Neural cell (in vitro differentiated cells): ENCODE measurements around the gene PPOX. TPM values are rescaled to one million over a fixed set of nuclear protein-coding genes. Genes with fewer than 3 reads are reported as not detected.
A peak's percentile ranks its signal among the peaks of the same experiment; 100 is the strongest.

ENCODE experiments used
- H2AFZ ChIP-seq: fragments of 200-600, 300-800 bp; sonication (generic), shearing (Covaris generic); 2 replicates; pipeline ENCODE4 v1.6.0; 2014; ENCODE audit warnings: low read depth, mild to moderate bottlenecking, antibody characterized with exemption, low read length, moderate library complexity
- H3F3A ChIP-seq: fragments of 200-600 bp; shearing (Covaris generic); 2 replicates; pipeline ENCODE4 v1.6.1; 2016; ENCODE audit warnings: mild to moderate bottlenecking, moderate library complexity, mixed read lengths, antibody characterized with exemption, low read length; ENCODE audit not compliant: insufficient read depth, poor library complexity, severe bottlenecking
- H3K27ac ChIP-seq: fragments of 200-600, 300-800 bp; sonication (generic), shearing (Covaris generic); 2 replicates; pipeline ENCODE4 v1.5.1; 2014; ENCODE audit warnings: mild to moderate bottlenecking, low read length, moderate library complexity
- H3K27me3 ChIP-seq: fragments of 300-800, 200-600 bp; sonication (generic), shearing (Covaris generic); 2 replicates; pipeline ENCODE4 v1.6.0; 2014; ENCODE audit warnings: mild to moderate bottlenecking, low read depth, low read length, moderate library complexity; ENCODE audit not compliant: insufficient read depth
- H3K36me3 ChIP-seq: fragments of 300-800, 200-600 bp; sonication (generic), shearing (Covaris generic); 2 replicates; pipeline ENCODE4 v1.5.1; 2014; ENCODE audit warnings: mild to moderate bottlenecking, antibody characterized with exemption, low read length, moderate library complexity; ENCODE audit not compliant: insufficient read depth
- H3K4me2 ChIP-seq: fragments of 300-800, 200-600 bp; sonication (generic), shearing (Covaris generic); 2 replicates; pipeline ENCODE4 v1.6.0; 2014; ENCODE audit warnings: mild to moderate bottlenecking, low read length
- H3K4me3 ChIP-seq: fragments of 300-800, 200-600 bp; sonication (generic), shearing (Covaris generic); 2 replicates; pipeline ENCODE4 v1.5.1; 2014; ENCODE audit warnings: mild to moderate bottlenecking, low read length, moderate library complexity
- H3K79me2 ChIP-seq: fragments of 200-600 bp; shearing (Covaris generic); replicated peaks from 2 replicates; pipeline ENCODE4 v1.6.0; 2014; ENCODE audit warnings: mild to moderate bottlenecking, low read length, moderate library complexity; ENCODE audit not compliant: insufficient read depth
- H3K9ac ChIP-seq: fragments of 300-800, 200-600 bp; sonication (generic), shearing (Covaris generic); 2 replicates; pipeline ENCODE4 v1.6.1; 2016; ENCODE audit warnings: mild to moderate bottlenecking, low read length, mixed read lengths
- H3K9me2 ChIP-seq: fragments of 200-600 bp; shearing (Covaris generic); 2 replicates; pipeline ENCODE4 v1.6.1; 2016; ENCODE audit warnings: mild to moderate bottlenecking, low read length, mixed read lengths; ENCODE audit not compliant: insufficient read depth
- H3K9me3 ChIP-seq: fragments of 200-600, 300-800 bp; sonication (generic), shearing (Covaris generic); 2 replicates; pipeline ENCODE4 v1.6.1; 2016; ENCODE audit warnings: mild to moderate bottlenecking, mixed run types, low read length, moderate library complexity, mixed read lengths
- H4K20me1 ChIP-seq: fragments of 200-600 bp; shearing (Covaris generic); 2 replicates; pipeline ENCODE4 v1.6.1; 2016; ENCODE audit warnings: mild to moderate bottlenecking, mixed run types; ENCODE audit not compliant: insufficient read depth
- EP300 ChIP-seq: fragments of 450-650 bp; conservative IDR thresholded peaks from 2 replicates; pipeline ENCODE4 v1.6.1; 2014; ENCODE audit warnings: antibody characterized with exemption, mild to moderate bottlenecking, moderate library complexity; ENCODE audit not compliant: poor library complexity, severe bottlenecking
- EZH2 ChIP-seq: fragments of 200-600, 300-800 bp; shearing (Covaris generic), sonication (generic); IDR thresholded peaks from 2 replicates; pipeline ENCODE4 v1.6.1; 2014; ENCODE audit warnings: antibody characterized with exemption, low read length, borderline replicate concordance, mild to moderate bottlenecking; ENCODE audit not compliant: insufficient read depth, poor library complexity, severe bottlenecking
- MXI1 ChIP-seq: fragments of 450-650 bp; conservative IDR thresholded peaks from 2 replicates; pipeline ENCODE4 v1.6.1; 2014; ENCODE audit warnings: antibody characterized with exemption, mild to moderate bottlenecking; ENCODE audit not compliant: poor library complexity, severe bottlenecking
- POLR2AphosphoS5 ChIP-seq: IDR thresholded peaks from 2 replicates; pipeline ENCODE4 v1.6.1; 2012
- RAD21 ChIP-seq: fragments of 450-650 bp; conservative IDR thresholded peaks from 2 replicates; pipeline ENCODE4 v1.6.1; 2014; ENCODE audit warnings: antibody characterized with exemption, mild to moderate bottlenecking, moderate library complexity
- SMC3 ChIP-seq: fragments of 450-650 bp; conservative IDR thresholded peaks from 2 replicates; pipeline ENCODE4 v1.6.1; 2014; ENCODE audit warnings: antibody characterized with exemption, mild to moderate bottlenecking, moderate library complexity; ENCODE audit not compliant: poor library complexity
- TAF1 ChIP-seq: IDR thresholded peaks from 2 replicates; pipeline ENCODE4 v1.6.1; 2012; ENCODE audit warnings: low read depth
- polyA plus RNA-seq: library from polyadenylated mRNA; depleted of rRNA; stranded (reverse); fragments of >200 nt; gene quantifications from 2 replicates; pipeline ENCODE4 v1.2.3, GENCODE V29; 2014
- TF ChIP-seq, protein P1 (sequence below): IDR thresholded peaks from 2 replicates; pipeline ENCODE4 v1.6.1; 2012; ENCODE audit warnings: borderline replicate concordance
- TF ChIP-seq, protein P2 (sequence below): fragments of 450-650 bp; IDR thresholded peaks from 2 replicates; pipeline ENCODE4 v1.5.1; 2014; ENCODE audit warnings: antibody characterized with exemption, mild to moderate bottlenecking, moderate library complexity; ENCODE audit not compliant: poor library complexity, severe bottlenecking

PPOX gene
- polyA plus RNA-seq, 1 donor from 2014 or later: 93.9 TPM

DNA sequence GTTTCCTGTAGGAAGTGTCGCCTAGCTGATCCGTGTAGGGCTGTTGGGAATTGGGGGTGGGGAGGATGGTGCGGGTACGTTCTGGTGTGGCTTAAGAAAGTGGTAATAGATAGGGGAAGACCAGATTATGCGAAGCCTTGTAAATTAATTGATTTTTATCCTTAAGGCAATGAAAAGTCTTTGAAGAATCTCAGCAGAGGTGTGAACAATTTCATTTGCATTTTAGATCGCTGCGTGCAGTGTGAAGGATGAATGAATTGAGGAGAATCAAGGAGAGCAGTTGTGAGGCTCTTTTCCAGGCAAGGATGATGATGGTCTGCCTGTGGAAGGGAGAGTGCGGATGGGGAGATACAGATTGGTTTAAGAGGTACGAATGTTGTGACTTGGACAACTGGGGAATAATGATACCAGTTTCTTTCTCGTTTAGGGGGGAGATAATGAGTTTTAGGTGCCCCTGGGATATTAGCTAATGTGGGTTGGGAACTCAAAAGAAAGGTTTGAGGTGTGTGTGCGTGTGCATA, 32.9 kb upstream of the PPOX start:
- TF ChIP-seq SMC3 (peak; percentile 40), MXI1 (no peak), RAD21 (peak; percentile 30), TAF1 (peak; percentile 56), POLR2AphosphoS5 (peak; percentile 84)
- TF ChIP-seq, protein P1, sequence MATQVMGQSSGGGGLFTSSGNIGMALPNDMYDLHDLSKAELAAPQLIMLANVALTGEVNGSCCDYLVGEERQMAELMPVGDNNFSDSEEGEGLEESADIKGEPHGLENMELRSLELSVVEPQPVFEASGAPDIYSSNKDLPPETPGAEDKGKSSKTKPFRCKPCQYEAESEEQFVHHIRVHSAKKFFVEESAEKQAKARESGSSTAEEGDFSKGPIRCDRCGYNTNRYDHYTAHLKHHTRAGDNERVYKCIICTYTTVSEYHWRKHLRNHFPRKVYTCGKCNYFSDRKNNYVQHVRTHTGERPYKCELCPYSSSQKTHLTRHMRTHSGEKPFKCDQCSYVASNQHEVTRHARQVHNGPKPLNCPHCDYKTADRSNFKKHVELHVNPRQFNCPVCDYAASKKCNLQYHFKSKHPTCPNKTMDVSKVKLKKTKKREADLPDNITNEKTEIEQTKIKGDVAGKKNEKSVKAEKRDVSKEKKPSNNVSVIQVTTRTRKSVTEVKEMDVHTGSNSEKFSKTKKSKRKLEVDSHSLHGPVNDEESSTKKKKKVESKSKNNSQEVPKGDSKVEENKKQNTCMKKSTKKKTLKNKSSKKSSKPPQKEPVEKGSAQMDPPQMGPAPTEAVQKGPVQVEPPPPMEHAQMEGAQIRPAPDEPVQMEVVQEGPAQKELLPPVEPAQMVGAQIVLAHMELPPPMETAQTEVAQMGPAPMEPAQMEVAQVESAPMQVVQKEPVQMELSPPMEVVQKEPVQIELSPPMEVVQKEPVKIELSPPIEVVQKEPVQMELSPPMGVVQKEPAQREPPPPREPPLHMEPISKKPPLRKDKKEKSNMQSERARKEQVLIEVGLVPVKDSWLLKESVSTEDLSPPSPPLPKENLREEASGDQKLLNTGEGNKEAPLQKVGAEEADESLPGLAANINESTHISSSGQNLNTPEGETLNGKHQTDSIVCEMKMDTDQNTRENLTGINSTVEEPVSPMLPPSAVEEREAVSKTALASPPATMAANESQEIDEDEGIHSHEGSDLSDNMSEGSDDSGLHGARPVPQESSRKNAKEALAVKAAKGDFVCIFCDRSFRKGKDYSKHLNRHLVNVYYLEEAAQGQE: peak; percentile 12
- H3K27ac ChIP-seq: peak overlapping the region; percentile 95

DNA sequence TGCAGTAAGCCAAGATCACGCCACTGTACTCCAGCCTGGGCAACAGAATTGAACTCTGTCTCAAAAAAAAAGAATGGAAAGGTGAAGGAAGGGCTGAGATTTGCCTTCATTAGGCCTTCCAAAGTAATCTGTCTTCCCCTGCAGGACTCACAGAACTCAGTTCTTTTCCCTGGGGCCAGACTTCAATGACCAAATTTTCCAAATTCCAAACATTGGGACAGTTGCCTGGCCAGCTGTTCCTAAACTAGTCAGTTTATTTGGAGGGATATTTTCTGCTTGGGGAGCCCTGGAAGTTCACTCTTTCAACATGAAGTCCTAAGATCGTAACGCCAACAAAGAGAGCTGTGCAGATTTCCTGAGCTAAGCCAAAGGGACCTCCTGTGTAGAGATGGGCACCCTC, 28.3 kb upstream of the PPOX start:
- Histone ChIP-seq H3K9ac (no peak overlapping the region), H3K9me2 (no peaks in the 10 kb centered on the region), H2AFZ (no peak overlapping the region), H3F3A (no peaks in the 10 kb centered on the region), H3K4me2 (no peak overlapping the region), H4K20me1 (no peaks in the 10 kb centered on the region), H3K36me3 (no peaks in the 10 kb centered on the region), H3K27ac (no peak overlapping the region), H3K4me3 (no peak overlapping the region), H3K9me3 (no peaks in the 10 kb centered on the region), H3K27me3 (no peaks in the 10 kb centered on the region), H3K79me2 (no peaks in the 10 kb centered on the region)
- TF ChIP-seq TAF1 (no peak), POLR2AphosphoS5 (no peak), RAD21 (no peak), EP300 (no peak)

More for the DNA sequence above, 32.9 kb upstream of the PPOX start:
- no peaks in the 10 kb centered on the region for H3K9me3 ChIP-seq
- no peaks in the 10 kb centered on the region for H3K9me2 ChIP-seq
- H3K79me2 ChIP-seq: peaks cover 25% of the 10 kb centered on the region
- peak overlapping the region; percentile 73 for H3K4me3 ChIP-seq
- no peaks in the 10 kb centered on the region for H3K36me3 ChIP-seq
- H3K27me3 ChIP-seq: no peaks in the 10 kb centered on the region
- no peaks in the 10 kb centered on the region for H3F3A ChIP-seq
- peak overlapping the region; percentile 65 for H2AFZ ChIP-seq
- peak overlapping the region; percentile 81 for H3K9ac ChIP-seq
- peak overlapping the region; percentile 79 for H3K4me2 ChIP-seq
- no peaks in the 10 kb centered on the region for H4K20me1 ChIP-seq

- Histone ChIP-seq H2AFZ (no peak overlapping the region), H3K4me2 (no peak overlapping the region), H3F3A (no peaks in the 10 kb centered on the region), H4K20me1 (no peaks in the 10 kb centered on the region), H3K9me3 (no peaks in the 10 kb centered on the region), H3K27me3 (no peaks in the 10 kb centered on the region), H3K4me3 (no peak overlapping the region), H3K9ac (no peak overlapping the region), H3K27ac (no peak overlapping the region), H3K79me2 (no peaks in the 10 kb centered on the region), H3K9me2 (no peaks in the 10 kb centered on the region), H3K36me3 (no peaks in the 10 kb centered on the region)
- TF ChIP-seq TAF1 (no peak), EZH2 (no peak), SMC3 (no peak), RAD21 (no peak)
- TF ChIP-seq, protein P2, sequence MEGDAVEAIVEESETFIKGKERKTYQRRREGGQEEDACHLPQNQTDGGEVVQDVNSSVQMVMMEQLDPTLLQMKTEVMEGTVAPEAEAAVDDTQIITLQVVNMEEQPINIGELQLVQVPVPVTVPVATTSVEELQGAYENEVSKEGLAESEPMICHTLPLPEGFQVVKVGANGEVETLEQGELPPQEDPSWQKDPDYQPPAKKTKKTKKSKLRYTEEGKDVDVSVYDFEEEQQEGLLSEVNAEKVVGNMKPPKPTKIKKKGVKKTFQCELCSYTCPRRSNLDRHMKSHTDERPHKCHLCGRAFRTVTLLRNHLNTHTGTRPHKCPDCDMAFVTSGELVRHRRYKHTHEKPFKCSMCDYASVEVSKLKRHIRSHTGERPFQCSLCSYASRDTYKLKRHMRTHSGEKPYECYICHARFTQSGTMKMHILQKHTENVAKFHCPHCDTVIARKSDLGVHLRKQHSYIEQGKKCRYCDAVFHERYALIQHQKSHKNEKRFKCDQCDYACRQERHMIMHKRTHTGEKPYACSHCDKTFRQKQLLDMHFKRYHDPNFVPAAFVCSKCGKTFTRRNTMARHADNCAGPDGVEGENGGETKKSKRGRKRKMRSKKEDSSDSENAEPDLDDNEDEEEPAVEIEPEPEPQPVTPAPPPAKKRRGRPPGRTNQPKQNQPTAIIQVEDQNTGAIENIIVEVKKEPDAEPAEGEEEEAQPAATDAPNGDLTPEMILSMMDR: no peak
Observed at GRCh38 chr1:161138431-161138830, 27.8 kb upstream of the PPOX start.
